GM23338 (cell line): Measurements from ENCODE around the gene ST6GALNAC1. TPM values are rescaled to one million over a fixed set of nuclear protein-coding genes. Genes with fewer than 3 reads are reported as not detected.

Source experiments
- ATAC-seq: fragments of 200-7000 bp; cut with Tn5 transposase; 3 replicates; pipeline ENCODE4 v1.9.1; 2020
- DNase-seq: peaks from one replicate; pipeline ENCODE4 v3.0.0-alpha.2; 2015; ENCODE audit warnings: low spot score
- H2AFZ ChIP-seq: fragments of 200-600 bp; sonication (generic); 2 replicates; pipeline ENCODE4 v1.8.0; 2016; ENCODE audit warnings: antibody characterized with exemption, mild to moderate bottlenecking, moderate library complexity
- H3F3A ChIP-seq: fragments of 200-600 bp; sonication (generic); replicated peaks from 2 replicates; pipeline ENCODE4 v1.8.0; 2017; ENCODE audit warnings: antibody characterized with exemption, mixed run types, low read depth
- H3K27ac ChIP-seq: fragments of 200-600 bp; sonication (generic); 2 replicates; pipeline ENCODE4 v1.6.1; 2016; ENCODE audit warnings: low read depth
- H3K27me3 ChIP-seq: fragments of 200-600 bp; sonication (generic); 2 replicates; pipeline ENCODE4 v1.8.0; 2016; ENCODE audit warnings: mild to moderate bottlenecking, mixed run types, moderate library complexity; ENCODE audit not compliant: insufficient read depth
- H3K36me3 ChIP-seq: fragments of 200-600 bp; sonication (generic); 2 replicates; pipeline ENCODE4 v1.8.0; 2016; ENCODE audit warnings: mild to moderate bottlenecking; ENCODE audit not compliant: insufficient read depth
- H3K4me1 ChIP-seq: fragments of 200-600 bp; sonication (generic); 2 replicates; pipeline ENCODE4 v1.8.0; 2016; ENCODE audit warnings: mild to moderate bottlenecking, moderate library complexity; ENCODE audit not compliant: insufficient read depth
- H3K4me2 ChIP-seq: fragments of 200-600 bp; sonication (generic); 2 replicates; pipeline ENCODE4 v1.7.1; 2017; ENCODE audit warnings: mixed run types
- H3K4me3 ChIP-seq: fragments of 200-600 bp; sonication (generic); 2 replicates; pipeline ENCODE4 v1.6.1; 2016; ENCODE audit warnings: mixed run types
- H3K79me2 ChIP-seq: fragments of 200-600 bp; sonication (generic); replicated peaks from 2 replicates; pipeline ENCODE4 v1.8.0; 2017; ENCODE audit warnings: mild to moderate bottlenecking; ENCODE audit not compliant: insufficient read depth
- H3K9me2 ChIP-seq: fragments of 200-600 bp; sonication (generic); 2 replicates; pipeline ENCODE4 v1.8.0; 2017; ENCODE audit not compliant: insufficient read depth
- H4K20me1 ChIP-seq: fragments of 200-600 bp; sonication (generic); replicated peaks from 2 replicates; pipeline ENCODE4 v1.8.0; 2017; ENCODE audit warnings: mild to moderate bottlenecking; ENCODE audit not compliant: insufficient read depth
- H3K27ac Mint-ChIP-seq: 2 replicates; pipeline ENCODE4 v1.8.0; 2020; ENCODE audit warnings: inconsistent platforms, mild to moderate bottlenecking, moderate library complexity, mixed read lengths
- H3K27me3 Mint-ChIP-seq: 3 replicates; pipeline ENCODE4 v1.8.0; 2022; ENCODE audit warnings: low read depth, mild to moderate bottlenecking, moderate library complexity, mixed read lengths, inconsistent platforms; ENCODE audit not compliant: insufficient read depth, poor library complexity
- H3K36me3 Mint-ChIP-seq: 3 replicates; pipeline ENCODE4 v1.8.0; 2021; ENCODE audit warnings: low read depth, mild to moderate bottlenecking, inconsistent platforms, moderate library complexity, mixed read lengths
- H3K4me1 Mint-ChIP-seq: 3 replicates; pipeline ENCODE4 v1.8.0; 2020; ENCODE audit warnings: mild to moderate bottlenecking, inconsistent platforms, mixed read lengths
- H3K4me3 Mint-ChIP-seq: 3 replicates; pipeline ENCODE4 v1.8.0; 2021; ENCODE audit warnings: moderate library complexity, mild to moderate bottlenecking, inconsistent platforms, mixed read lengths
- H3K9me3 Mint-ChIP-seq: 3 replicates; pipeline ENCODE4 v1.8.0; 2020; ENCODE audit warnings: moderate library complexity, mild to moderate bottlenecking, inconsistent platforms, mixed read lengths
- EZH2 ChIP-seq: fragments of 200-600 bp; sonication (generic); IDR thresholded peaks from one replicate; pipeline ENCODE4 v1.8.0; 2017; ENCODE audit warnings: antibody characterized with exemption, mild to moderate bottlenecking, low read depth; ENCODE audit not compliant: unreplicated experiment
- EZH2phosphoT487 ChIP-seq: fragments of 200-600 bp; sonication (generic); IDR thresholded peaks from one replicate; pipeline ENCODE4 v1.8.1; 2018; ENCODE audit warnings: antibody characterized with exemption; ENCODE audit not compliant: unreplicated experiment
- NANOG ChIP-seq: IDR thresholded peaks from 2 replicates; pipeline ENCODE4 v1.6.1; 2016; ENCODE audit warnings: antibody characterized with exemption, borderline replicate concordance
- POLR2AphosphoS5 ChIP-seq: IDR thresholded peaks from 2 replicates; pipeline ENCODE4 v1.6.1; 2016; ENCODE audit warnings: antibody characterized with exemption, low read depth
- ZNF114 ChIP-seq: fragments of 250-450 bp; sonication (Bioruptor Pico); IDR thresholded peaks from 2 replicates; pipeline ENCODE4 v1.5.0; 2020; ENCODE audit warnings: mild to moderate bottlenecking, moderate library complexity
- polyA plus RNA-seq: library from polyadenylated mRNA; unstranded; fragments of >200 nt; fragmentation: Nextera tagmentation; extraction: Ambion mirVana; gene quantifications from 2 replicates; pipeline ENCODE4 v1.2.1, GENCODE V29; 2016
- total RNA-seq: library from RNA; depleted of rRNA; stranded (reverse); fragments of >200 nt; shearing (Covaris generic); gene quantifications from 2 replicates; pipeline ENCODE4 v1.2.3, GENCODE V29; 2014
- TF ChIP-seq, protein P1 (sequence below): IDR thresholded peaks from 2 replicates; pipeline ENCODE4 v1.6.1; 2016; ENCODE audit warnings: antibody characterized with exemption
- TF ChIP-seq, protein P2 (sequence below), 2 experiments: fragments of 200-600 bp in 1 of 2; sonication (generic) in 1 of 2; conservative IDR thresholded peaks; 2 replicates each; pipeline versions ENCODE4 v1.5.1 to v1.6.1; 2016 to 2017; ENCODE audit warnings: antibody characterized with exemption in 2 of 2, low read depth in 2 of 2, mild to moderate bottlenecking in 2 of 2, moderate library complexity in 1 of 2
- TF ChIP-seq, protein P3 (sequence below): IDR thresholded peaks from one replicate; pipeline ENCODE4 v1.6.1; 2018; ENCODE audit warnings: antibody characterized with exemption; ENCODE audit not compliant: unreplicated experiment

The ST6GALNAC1 gene
- total and polyA plus RNA-seq, 2 experiments from 2014 or later: not detected

DNA sequence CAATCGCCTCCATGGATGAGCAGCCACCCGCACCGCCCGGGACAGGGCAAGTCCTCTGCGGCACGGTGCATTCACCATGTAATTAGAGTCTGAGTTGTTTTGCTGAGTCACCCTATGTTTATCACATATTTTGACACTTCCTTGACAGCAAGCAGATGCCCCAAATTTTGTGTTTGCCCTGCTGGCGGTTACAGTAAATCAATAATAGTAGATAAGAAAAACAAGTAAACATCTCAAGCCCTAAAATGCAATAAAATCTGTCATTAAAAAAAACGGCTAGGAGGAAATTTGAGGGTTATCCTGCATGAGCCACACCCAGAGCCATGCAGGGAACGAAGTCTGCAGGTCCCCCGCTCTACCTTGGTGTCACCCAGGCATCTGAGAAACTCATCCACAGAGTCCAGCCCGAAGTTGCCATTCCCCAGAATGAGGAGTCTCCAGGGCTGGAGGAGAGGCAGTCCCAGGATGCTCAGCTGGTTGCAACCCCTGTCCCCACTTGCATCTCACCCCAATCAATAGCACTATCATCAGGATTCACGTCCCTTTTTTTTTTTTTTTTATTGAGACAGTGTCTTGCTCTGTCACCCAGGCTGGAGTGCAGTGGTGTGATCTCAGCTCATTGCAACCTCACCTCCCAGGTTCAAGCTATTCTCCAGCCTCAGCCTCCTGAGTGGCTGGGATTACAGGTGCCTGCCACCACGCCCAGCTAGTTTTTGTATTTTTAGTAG is 16.5 kb upstream of the ST6GALNAC1 start:
- peak; percentile 58 for ATAC-seq
- no peak overlapping the region for H3K4me3 Mint-ChIP-seq
- Histone ChIP-seq H3K9me2 (no peaks in the 10 kb centered on the region), H3K4me2 (no peak overlapping the region), H3K4me1 (no peaks in the 10 kb centered on the region), H3K27me3 (no peaks in the 10 kb centered on the region), H3F3A (no peaks in the 10 kb centered on the region), H3K4me3 (no peak overlapping the region), H4K20me1 (no peaks in the 10 kb centered on the region), H2AFZ (peak overlapping the region; percentile 93), H3K36me3 (no peaks in the 10 kb centered on the region), H3K27ac (no peak overlapping the region), H3K79me2 (no peaks in the 10 kb centered on the region)
- H3K36me3 Mint-ChIP-seq: no peaks in the 10 kb centered on the region
- H3K27ac Mint-ChIP-seq: no peak overlapping the region
- no peaks in the 10 kb centered on the region for H3K9me3 Mint-ChIP-seq
- H3K27me3 Mint-ChIP-seq: peaks cover 13% of the 10 kb centered on the region
- peaks cover 10% of the 10 kb centered on the region for H3K4me1 Mint-ChIP-seq
- TF ChIP-seq ZNF114 (CRISPR knock-in tag) (no peak), NANOG (no peak), EZH2phosphoT487 (no peak), POLR2AphosphoS5 (no peak)
- TF ChIP-seq, protein P1, sequence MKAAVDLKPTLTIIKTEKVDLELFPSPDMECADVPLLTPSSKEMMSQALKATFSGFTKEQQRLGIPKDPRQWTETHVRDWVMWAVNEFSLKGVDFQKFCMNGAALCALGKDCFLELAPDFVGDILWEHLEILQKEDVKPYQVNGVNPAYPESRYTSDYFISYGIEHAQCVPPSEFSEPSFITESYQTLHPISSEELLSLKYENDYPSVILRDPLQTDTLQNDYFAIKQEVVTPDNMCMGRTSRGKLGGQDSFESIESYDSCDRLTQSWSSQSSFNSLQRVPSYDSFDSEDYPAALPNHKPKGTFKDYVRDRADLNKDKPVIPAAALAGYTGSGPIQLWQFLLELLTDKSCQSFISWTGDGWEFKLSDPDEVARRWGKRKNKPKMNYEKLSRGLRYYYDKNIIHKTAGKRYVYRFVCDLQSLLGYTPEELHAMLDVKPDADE: no peak
- TF ChIP-seq, protein P2, sequence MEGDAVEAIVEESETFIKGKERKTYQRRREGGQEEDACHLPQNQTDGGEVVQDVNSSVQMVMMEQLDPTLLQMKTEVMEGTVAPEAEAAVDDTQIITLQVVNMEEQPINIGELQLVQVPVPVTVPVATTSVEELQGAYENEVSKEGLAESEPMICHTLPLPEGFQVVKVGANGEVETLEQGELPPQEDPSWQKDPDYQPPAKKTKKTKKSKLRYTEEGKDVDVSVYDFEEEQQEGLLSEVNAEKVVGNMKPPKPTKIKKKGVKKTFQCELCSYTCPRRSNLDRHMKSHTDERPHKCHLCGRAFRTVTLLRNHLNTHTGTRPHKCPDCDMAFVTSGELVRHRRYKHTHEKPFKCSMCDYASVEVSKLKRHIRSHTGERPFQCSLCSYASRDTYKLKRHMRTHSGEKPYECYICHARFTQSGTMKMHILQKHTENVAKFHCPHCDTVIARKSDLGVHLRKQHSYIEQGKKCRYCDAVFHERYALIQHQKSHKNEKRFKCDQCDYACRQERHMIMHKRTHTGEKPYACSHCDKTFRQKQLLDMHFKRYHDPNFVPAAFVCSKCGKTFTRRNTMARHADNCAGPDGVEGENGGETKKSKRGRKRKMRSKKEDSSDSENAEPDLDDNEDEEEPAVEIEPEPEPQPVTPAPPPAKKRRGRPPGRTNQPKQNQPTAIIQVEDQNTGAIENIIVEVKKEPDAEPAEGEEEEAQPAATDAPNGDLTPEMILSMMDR (conservative IDR thresholded peaks at IDR 0.05; ENCODE audit: low read depth in 2 of 2): no peak
- DNase-seq: no peak

DNA sequence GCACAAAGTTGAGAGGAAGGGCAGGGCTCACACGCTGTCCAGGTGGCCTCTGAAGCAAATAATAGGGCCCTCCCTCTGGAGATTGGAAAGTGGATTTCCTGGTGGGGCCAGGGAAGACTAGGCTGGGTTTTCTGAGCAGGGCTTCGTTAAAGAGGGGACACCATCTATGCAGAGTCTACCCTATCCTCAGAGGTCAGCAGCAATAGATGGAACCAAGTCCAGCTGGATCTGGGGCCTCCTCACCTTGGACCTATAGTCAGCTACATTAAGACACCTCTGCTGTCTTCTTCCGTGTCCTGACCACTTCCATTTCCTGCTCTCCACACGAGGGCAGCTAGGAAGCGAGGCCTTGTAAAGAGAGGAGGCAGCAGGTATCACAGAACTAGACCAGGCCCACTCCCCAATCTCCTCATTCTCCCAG is 14.7 kb upstream of the ST6GALNAC1 start:
- Mint-ChIP-seq H3K9me3 (no peaks in the 10 kb centered on the region; the same call in 2 of the 3 replicates), H3K4me3 (no peak overlapping the region), H3K4me1 (peaks cover 10% of the 10 kb centered on the region), H3K27me3 (peaks cover 10% of the 10 kb centered on the region), H3K27ac (no peak overlapping the region), H3K36me3 (no peaks in the 10 kb centered on the region)
- H3K4me1 ChIP-seq: no peaks in the 10 kb centered on the region
- DNase-seq (no peak), ATAC-seq (no peak)
- no peaks in the 10 kb centered on the region for H3F3A ChIP-seq
- no peak overlapping the region for H3K4me3 ChIP-seq
- H3K4me2 ChIP-seq: no peak overlapping the region
- H4K20me1 ChIP-seq: no peaks in the 10 kb centered on the region
- no peaks in the 10 kb centered on the region for H3K79me2 ChIP-seq
- TF ChIP-seq ZNF114 (CRISPR knock-in tag): no peak
- no peak for TF ChIP-seq EZH2
- TF ChIP-seq, protein P3, sequence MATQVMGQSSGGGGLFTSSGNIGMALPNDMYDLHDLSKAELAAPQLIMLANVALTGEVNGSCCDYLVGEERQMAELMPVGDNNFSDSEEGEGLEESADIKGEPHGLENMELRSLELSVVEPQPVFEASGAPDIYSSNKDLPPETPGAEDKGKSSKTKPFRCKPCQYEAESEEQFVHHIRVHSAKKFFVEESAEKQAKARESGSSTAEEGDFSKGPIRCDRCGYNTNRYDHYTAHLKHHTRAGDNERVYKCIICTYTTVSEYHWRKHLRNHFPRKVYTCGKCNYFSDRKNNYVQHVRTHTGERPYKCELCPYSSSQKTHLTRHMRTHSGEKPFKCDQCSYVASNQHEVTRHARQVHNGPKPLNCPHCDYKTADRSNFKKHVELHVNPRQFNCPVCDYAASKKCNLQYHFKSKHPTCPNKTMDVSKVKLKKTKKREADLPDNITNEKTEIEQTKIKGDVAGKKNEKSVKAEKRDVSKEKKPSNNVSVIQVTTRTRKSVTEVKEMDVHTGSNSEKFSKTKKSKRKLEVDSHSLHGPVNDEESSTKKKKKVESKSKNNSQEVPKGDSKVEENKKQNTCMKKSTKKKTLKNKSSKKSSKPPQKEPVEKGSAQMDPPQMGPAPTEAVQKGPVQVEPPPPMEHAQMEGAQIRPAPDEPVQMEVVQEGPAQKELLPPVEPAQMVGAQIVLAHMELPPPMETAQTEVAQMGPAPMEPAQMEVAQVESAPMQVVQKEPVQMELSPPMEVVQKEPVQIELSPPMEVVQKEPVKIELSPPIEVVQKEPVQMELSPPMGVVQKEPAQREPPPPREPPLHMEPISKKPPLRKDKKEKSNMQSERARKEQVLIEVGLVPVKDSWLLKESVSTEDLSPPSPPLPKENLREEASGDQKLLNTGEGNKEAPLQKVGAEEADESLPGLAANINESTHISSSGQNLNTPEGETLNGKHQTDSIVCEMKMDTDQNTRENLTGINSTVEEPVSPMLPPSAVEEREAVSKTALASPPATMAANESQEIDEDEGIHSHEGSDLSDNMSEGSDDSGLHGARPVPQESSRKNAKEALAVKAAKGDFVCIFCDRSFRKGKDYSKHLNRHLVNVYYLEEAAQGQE: no peak
- H3K36me3 ChIP-seq: no peaks in the 10 kb centered on the region
- no peaks in the 10 kb centered on the region for H3K9me2 ChIP-seq
- no peak overlapping the region for H3K27ac ChIP-seq
- H3K27me3 ChIP-seq: no peaks in the 10 kb centered on the region
- H2AFZ ChIP-seq: no peak overlapping the region; the same call in 1 of the 2 replicates
